Thyroid gland (tissue), 4 donors: ENCODE measurements around the gene CTCF.

Source experiments
- POLR2A ChIP-seq, 2 donors: fragments of 450-650 bp; IDR thresholded peaks; one replicate each; pipeline ENCODE4 v1.6.1; 2017; ENCODE audit warnings: antibody characterized with exemption in 2 of 2, mild to moderate bottlenecking in 2 of 2, moderate library complexity in 1 of 2
- TF ChIP-seq, protein P1 (sequence below), 6 experiments: fragments of 200-600 bp in 3 of 6; fragments of 450-650 bp in 3 of 6; sonication (generic) in 3 of 6; IDR thresholded peaks; one replicate each; pipeline ENCODE4 v1.5.1; 2016 to 2019; ENCODE audit warnings: antibody characterized with exemption in 6 of 6, mild to moderate bottlenecking in 2 of 6, inconsistent platforms in 1 of 6, moderate library complexity in 1 of 6

DNA sequence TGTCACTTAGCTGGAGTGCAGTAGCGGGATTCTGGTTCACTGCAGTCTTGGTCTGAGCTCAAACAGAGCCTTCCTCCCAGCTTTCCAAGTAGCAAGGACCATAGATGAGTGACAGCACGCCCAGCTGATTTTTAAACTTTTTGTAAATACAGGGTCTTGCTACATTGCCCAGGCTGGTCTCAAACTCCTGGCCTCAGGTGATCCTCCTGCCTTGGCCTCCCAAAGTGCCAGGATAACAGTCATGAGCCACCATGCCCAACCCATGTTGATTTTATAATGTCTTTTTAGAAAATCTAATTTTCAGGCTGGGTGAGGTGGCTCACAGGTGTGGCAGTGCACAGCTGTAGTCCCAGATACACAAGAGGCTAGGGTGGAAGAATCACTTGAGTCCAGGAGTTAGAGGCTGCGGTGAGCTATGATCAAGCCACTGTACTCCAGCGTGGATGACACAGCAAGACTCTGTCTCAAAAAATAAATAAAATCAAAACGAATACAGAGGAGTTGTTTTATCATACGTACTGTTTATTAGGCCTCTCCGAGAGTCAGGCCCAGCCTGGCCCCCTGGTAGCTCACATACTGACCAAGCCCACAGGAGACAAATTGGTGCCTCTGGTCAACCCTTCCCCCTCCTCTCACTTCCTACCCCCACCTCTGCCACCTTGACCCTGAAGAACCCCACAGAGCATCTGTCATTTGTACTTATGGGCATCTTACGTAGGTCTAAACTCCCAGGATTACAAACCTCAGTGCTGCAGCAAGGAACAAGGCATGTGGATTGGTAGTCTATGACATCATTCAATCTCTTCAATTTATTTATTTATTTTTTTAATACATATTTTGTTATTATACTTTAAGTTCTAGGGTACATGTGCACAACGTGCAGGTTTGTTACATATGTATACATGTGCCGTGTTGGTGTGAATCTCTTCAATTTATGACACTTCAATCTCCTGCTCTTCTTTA, 117.9 kb downstream of the CTCF start:
- TF ChIP-seq, protein P1, sequence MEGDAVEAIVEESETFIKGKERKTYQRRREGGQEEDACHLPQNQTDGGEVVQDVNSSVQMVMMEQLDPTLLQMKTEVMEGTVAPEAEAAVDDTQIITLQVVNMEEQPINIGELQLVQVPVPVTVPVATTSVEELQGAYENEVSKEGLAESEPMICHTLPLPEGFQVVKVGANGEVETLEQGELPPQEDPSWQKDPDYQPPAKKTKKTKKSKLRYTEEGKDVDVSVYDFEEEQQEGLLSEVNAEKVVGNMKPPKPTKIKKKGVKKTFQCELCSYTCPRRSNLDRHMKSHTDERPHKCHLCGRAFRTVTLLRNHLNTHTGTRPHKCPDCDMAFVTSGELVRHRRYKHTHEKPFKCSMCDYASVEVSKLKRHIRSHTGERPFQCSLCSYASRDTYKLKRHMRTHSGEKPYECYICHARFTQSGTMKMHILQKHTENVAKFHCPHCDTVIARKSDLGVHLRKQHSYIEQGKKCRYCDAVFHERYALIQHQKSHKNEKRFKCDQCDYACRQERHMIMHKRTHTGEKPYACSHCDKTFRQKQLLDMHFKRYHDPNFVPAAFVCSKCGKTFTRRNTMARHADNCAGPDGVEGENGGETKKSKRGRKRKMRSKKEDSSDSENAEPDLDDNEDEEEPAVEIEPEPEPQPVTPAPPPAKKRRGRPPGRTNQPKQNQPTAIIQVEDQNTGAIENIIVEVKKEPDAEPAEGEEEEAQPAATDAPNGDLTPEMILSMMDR (IDR thresholded peaks at IDR 0.05) = no peak
- no peak for TF ChIP-seq POLR2A (IDR thresholded peaks at IDR 0.05)
